OCI-LY1 (cell line): ENCODE data around the gene TXNL4A.

Source experiments
- H2AFZ ChIP-seq: fragments of 200-600 bp; sonication (generic), shearing (Covaris generic); 2 replicates; pipeline ENCODE4 v1.6.0; 2014; ENCODE audit warnings: antibody characterized with exemption, mild to moderate bottlenecking, low read length
- H3F3A ChIP-seq: fragments of 200-600 bp; sonication (generic), shearing (Covaris generic); 2 replicates; pipeline ENCODE4 v1.6.0; 2014; ENCODE audit warnings: mild to moderate bottlenecking, antibody characterized with exemption, low read length, moderate library complexity; ENCODE audit not compliant: insufficient read depth
- H3K27ac ChIP-seq: fragments of 200-600 bp; sonication (generic); 2 replicates; pipeline ENCODE4 v1.5.1; 2014; ENCODE audit warnings: low read length, mixed run types, mild to moderate bottlenecking, low read depth; ENCODE audit not compliant: poor library complexity, severe bottlenecking
- H3K27me3 ChIP-seq: fragments of 200-600 bp; sonication (generic); 2 replicates; pipeline ENCODE4 v1.6.0; 2014; ENCODE audit warnings: antibody characterized with exemption, mild to moderate bottlenecking, low read length, moderate library complexity; ENCODE audit not compliant: insufficient read depth
- H3K36me3 ChIP-seq: fragments of 200-600 bp; sonication (generic); 2 replicates; pipeline ENCODE4 v1.6.1; 2014; ENCODE audit warnings: mild to moderate bottlenecking, antibody characterized with exemption, low read length, moderate library complexity, mixed read lengths; ENCODE audit not compliant: insufficient read depth
- H3K4me1 ChIP-seq: fragments of 200-600 bp; sonication (generic); 2 replicates; pipeline ENCODE4 v1.5.1; 2014; ENCODE audit warnings: mild to moderate bottlenecking, low read length, moderate library complexity; ENCODE audit not compliant: insufficient read depth, severe bottlenecking
- H3K4me2 ChIP-seq: fragments of 200-600 bp; sonication (generic), shearing (Covaris generic); 2 replicates; pipeline ENCODE4 v1.6.1; 2014; ENCODE audit warnings: low read length
- H3K4me3 ChIP-seq: fragments of 200-600 bp; sonication (generic); 2 replicates; pipeline ENCODE4 v1.5.1; 2014; ENCODE audit warnings: low read length, low read depth, mild to moderate bottlenecking, mixed read lengths; ENCODE audit not compliant: poor library complexity, severe bottlenecking
- H3K79me2 ChIP-seq: fragments of 200-600 bp; shearing (Covaris generic); 2 replicates; pipeline ENCODE4 v1.6.1; 2016; ENCODE audit warnings: mixed run types, low read length, mixed read lengths; ENCODE audit not compliant: insufficient read depth
- H3K9ac ChIP-seq: fragments of 200-600 bp; sonication (generic), shearing (Covaris generic); 2 replicates; pipeline ENCODE4 v1.6.1; 2014; ENCODE audit warnings: mild to moderate bottlenecking, low read length, mixed read lengths
- H3K9me2 ChIP-seq: fragments of 200-600 bp; sonication (generic), shearing (Covaris generic); 2 replicates; pipeline ENCODE4 v1.6.1; 2014; ENCODE audit warnings: low read depth, mild to moderate bottlenecking, low read length, mixed read lengths
- H3K9me3 ChIP-seq: fragments of 200-600 bp; shearing (Covaris generic); 2 replicates; pipeline ENCODE4 v1.6.1; 2014; ENCODE audit warnings: low read length, mixed read lengths
- H4K20me1 ChIP-seq: fragments of 200-600 bp; sonication (generic), shearing (Covaris generic); 2 replicates; pipeline ENCODE4 v1.6.0; 2016; ENCODE audit warnings: mild to moderate bottlenecking, low read length; ENCODE audit not compliant: insufficient read depth
- EZH2 ChIP-seq: fragments of 200-600 bp; sonication (generic), shearing (Covaris generic); IDR thresholded peaks from 2 replicates; pipeline ENCODE4 v1.8.0; 2017; ENCODE audit warnings: borderline replicate concordance, mixed run types, mild to moderate bottlenecking, antibody characterized with exemption, low read length, moderate library complexity, mixed read lengths
- TF ChIP-seq, protein P1 (sequence below): fragments of 200-600 bp; sonication (generic), shearing (Covaris generic); IDR thresholded peaks from 2 replicates; pipeline ENCODE4 v1.5.1; 2017; ENCODE audit warnings: mild to moderate bottlenecking, antibody characterized with exemption, low read length, moderate library complexity, mixed read lengths

The TXNL4A gene

DNA sequence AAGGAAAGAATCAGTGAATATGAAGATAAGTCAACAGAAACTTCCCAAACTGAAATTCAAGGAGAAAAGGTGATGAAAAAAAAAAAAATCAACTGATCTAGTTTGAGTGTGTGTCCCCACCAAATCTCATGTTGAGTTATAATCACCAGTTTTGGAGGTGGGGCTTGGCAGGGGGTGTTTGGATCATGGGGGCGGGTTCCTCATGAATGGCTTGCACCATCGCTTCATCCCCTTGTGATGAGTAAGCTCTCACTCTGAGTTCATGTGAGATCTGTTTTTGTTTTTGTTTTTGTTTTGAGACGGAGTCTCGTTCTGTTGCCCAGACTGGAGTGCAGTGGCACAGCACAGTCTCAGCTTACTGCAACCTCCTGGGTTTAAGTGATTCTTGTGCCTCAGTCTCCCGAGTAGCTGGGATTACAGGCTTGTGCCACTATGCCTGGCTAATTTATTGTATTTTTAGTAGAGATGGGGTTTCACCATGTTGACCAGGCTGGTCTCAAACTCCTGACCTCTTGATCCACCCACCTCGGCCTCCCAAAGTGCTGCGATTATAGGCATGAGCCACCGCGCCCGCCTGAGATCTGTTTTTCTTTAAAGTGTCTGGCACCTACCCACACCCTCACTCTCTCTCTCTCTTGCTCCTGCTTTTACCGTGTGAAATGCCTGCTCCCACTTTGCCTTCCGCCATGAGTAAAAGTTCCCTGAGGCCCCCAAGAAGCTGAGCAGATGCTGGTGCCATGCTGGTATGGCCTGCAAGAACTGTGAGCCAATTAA is 32.9 kb downstream of the TXNL4A start:
- H3K79me2 ChIP-seq = no peaks in the 10 kb centered on the region
- no peak for TF ChIP-seq EZH2
- TF ChIP-seq, protein P1, sequence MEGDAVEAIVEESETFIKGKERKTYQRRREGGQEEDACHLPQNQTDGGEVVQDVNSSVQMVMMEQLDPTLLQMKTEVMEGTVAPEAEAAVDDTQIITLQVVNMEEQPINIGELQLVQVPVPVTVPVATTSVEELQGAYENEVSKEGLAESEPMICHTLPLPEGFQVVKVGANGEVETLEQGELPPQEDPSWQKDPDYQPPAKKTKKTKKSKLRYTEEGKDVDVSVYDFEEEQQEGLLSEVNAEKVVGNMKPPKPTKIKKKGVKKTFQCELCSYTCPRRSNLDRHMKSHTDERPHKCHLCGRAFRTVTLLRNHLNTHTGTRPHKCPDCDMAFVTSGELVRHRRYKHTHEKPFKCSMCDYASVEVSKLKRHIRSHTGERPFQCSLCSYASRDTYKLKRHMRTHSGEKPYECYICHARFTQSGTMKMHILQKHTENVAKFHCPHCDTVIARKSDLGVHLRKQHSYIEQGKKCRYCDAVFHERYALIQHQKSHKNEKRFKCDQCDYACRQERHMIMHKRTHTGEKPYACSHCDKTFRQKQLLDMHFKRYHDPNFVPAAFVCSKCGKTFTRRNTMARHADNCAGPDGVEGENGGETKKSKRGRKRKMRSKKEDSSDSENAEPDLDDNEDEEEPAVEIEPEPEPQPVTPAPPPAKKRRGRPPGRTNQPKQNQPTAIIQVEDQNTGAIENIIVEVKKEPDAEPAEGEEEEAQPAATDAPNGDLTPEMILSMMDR = no peak
- H3K27me3 ChIP-seq = no peaks in the 10 kb centered on the region
- H3F3A ChIP-seq = no peaks in the 10 kb centered on the region
- H3K4me2 ChIP-seq = no peak overlapping the region
- peaks cover 27% of the 10 kb centered on the region for H3K4me1 ChIP-seq
- H3K9me2 ChIP-seq = no peaks in the 10 kb centered on the region
- no peak overlapping the region for H3K9ac ChIP-seq
- H3K4me3 ChIP-seq = no peak overlapping the region
- H3K9me3 ChIP-seq = no peaks in the 10 kb centered on the region
- H4K20me1 ChIP-seq = no peaks in the 10 kb centered on the region
- H2AFZ ChIP-seq = no peak overlapping the region
- H3K27ac ChIP-seq = no peak overlapping the region
- no peaks in the 10 kb centered on the region for H3K36me3 ChIP-seq

DNA sequence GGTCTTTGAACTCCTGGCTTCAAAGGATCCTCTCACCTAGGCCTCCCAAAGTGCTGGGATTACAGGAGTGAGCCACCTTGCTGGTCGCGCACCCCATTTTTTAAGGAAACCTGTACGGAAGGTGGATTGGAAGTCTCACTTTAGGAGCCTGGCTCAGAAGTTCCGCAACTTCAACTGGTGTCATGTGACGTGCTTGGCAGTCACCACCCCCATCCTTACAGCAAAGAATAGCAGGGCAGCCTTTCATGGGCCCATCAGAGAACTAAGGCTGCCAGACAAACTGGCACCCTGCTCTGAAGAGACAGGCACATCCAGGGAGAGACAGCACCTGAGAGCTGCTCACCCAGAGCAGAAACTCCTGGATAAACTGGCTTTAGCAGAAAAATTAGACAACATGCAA is 33.6 kb downstream of the TXNL4A start:
- H3K4me3 ChIP-seq = no peak overlapping the region
- TF ChIP-seq, protein P1 = no peak
- no peak for TF ChIP-seq EZH2
- H3K9ac ChIP-seq = no peak overlapping the region
- no peaks in the 10 kb centered on the region for H4K20me1 ChIP-seq
- no peaks in the 10 kb centered on the region for H3F3A ChIP-seq
- no peaks in the 10 kb centered on the region for H3K36me3 ChIP-seq
- H3K4me2 ChIP-seq = no peak overlapping the region
- H3K9me2 ChIP-seq = no peaks in the 10 kb centered on the region
- no peaks in the 10 kb centered on the region for H3K27me3 ChIP-seq
- H3K79me2 ChIP-seq = no peaks in the 10 kb centered on the region
- no peak overlapping the region for H3K27ac ChIP-seq
- H3K9me3 ChIP-seq = no peaks in the 10 kb centered on the region
- H2AFZ ChIP-seq = no peak overlapping the region
- H3K4me1 ChIP-seq = peaks cover 27% of the 10 kb centered on the region

DNA sequence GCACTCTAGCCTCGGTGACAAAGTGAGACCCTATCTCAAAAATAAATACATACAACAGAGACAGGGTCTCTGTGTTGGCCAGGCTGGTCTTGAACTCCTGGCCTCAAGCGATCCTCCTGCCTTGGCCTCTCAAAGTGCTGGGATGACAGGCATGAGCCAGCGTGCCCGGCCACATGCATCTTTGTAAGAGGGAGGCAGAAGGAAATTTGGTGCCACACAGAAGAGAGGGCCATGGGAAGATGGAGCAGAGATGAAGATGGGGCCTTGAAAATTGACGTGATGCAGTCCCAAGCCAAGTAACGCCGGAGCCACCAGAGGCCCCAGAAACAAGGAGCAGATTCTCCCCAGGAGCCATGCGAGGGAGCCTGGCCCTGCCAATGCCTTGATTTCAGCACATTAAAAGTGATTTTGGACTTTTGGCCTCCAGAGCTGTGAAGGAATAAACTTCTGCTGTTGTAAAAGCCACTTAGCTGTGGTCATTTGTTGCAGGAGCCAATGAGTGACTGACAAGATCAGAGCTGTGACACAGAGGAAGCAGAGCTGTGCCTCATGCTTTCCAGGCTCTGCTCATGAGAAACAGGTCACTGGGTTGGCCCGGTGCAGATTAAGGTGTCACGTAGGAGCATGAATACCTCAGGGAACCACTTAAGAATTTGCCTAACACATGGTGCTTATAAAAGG is 34.3 kb downstream of the TXNL4A start:
- Histone ChIP-seq H3K9ac (no peak overlapping the region), H3K9me3 (no peaks in the 10 kb centered on the region), H3K4me2 (no peak overlapping the region), H3K79me2 (no peaks in the 10 kb centered on the region), H3K27ac (no peak overlapping the region), H3K4me1 (peaks cover 31% of the 10 kb centered on the region), H3K36me3 (0 out of 2 replicates have a peak, but pooled peaks cover under 1% of the 10 kb centered on the region), H3F3A (no peaks in the 10 kb centered on the region), H3K4me3 (no peak overlapping the region), H3K27me3 (no peaks in the 10 kb centered on the region), H3K9me2 (no peaks in the 10 kb centered on the region), H2AFZ (no peak overlapping the region), H4K20me1 (no peaks in the 10 kb centered on the region)
- TF ChIP-seq, protein P1 = no peak
